ENCODE data around the gene APBB2.
A peak's percentile ranks its signal among the peaks of the same experiment; 100 is the strongest.

Gene APBB2

GRCh38 chr4:40986375-40986774 is 228.0 kb downstream of the APBB2 start:
- DNase-seq (ENCODE audit: low spot score): no peak

GRCh38 chr4:40984051-40984450 is 230.3 kb downstream of the APBB2 start:
- DNase-seq (ENCODE audit: low spot score): no peak

GRCh38 chr4:40980318-40980883 is 233.9 kb downstream of the APBB2 start:
- no peak for DNase-seq (ENCODE audit: low spot score)

- no peak for DNase-seq (ENCODE audit: low spot score)
These were observed 235.8 kb downstream of the APBB2 start for GRCh38 chr4:40978548-40978947.

- peak; percentile 44 for DNase-seq (ENCODE audit: low spot score)
These were observed 238.0 kb downstream of the APBB2 start for GRCh38 chr4:40976343-40976742.

- no peak for DNase-seq (ENCODE audit: low spot score)
These were observed 241.6 kb downstream of the APBB2 start for GRCh38 chr4:40972722-40973121.

- no peak for DNase-seq (ENCODE audit: low spot score)
These were observed 243.0 kb downstream of the APBB2 start for GRCh38 chr4:40971338-40971737.

- DNase-seq (ENCODE audit: low spot score): no peak
These were observed 244.8 kb downstream of the APBB2 start for GRCh38 chr4:40969501-40969900.

- no peak for DNase-seq (ENCODE audit: low spot score)
These were observed 246.8 kb downstream of the APBB2 start for GRCh38 chr4:40967550-40967949.

DNA sequence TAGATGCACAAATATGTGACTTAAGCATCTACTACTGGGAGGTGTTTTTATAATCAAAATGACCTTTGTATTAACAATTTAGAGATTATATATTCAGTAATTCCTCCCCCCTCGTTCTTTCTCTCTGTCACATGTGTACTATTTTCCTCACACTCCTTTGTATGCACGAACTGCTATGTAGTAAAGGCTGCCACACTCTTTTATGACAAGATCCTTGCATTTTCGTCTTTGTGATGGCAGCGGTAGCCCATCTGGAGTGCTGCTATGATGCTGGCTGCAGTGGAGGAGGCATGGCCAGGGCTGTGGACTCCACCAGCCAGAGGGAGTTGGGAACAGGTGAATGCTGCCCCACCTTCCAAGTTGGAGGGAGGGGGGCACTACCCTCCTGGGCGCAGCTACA is 248.3 kb downstream of the APBB2 start:
- no peak for DNase-seq (ENCODE audit: low spot score)

GRCh38 chr4:40963897-40964478 is 250.4 kb downstream of the APBB2 start:
- no peak for DNase-seq (ENCODE audit: low spot score)

- DNase-seq (ENCODE audit: low spot score): no peak
These were observed 251.7 kb downstream of the APBB2 start for GRCh38 chr4:40962551-40963180.

- DNase-seq (ENCODE audit: low spot score): no peak
These were observed 253.4 kb downstream of the APBB2 start for GRCh38 chr4:40960941-40961340.

- DNase-seq (ENCODE audit: low spot score): no peak
These were observed 257.1 kb downstream of the APBB2 start for GRCh38 chr4:40957281-40957680.

DNA sequence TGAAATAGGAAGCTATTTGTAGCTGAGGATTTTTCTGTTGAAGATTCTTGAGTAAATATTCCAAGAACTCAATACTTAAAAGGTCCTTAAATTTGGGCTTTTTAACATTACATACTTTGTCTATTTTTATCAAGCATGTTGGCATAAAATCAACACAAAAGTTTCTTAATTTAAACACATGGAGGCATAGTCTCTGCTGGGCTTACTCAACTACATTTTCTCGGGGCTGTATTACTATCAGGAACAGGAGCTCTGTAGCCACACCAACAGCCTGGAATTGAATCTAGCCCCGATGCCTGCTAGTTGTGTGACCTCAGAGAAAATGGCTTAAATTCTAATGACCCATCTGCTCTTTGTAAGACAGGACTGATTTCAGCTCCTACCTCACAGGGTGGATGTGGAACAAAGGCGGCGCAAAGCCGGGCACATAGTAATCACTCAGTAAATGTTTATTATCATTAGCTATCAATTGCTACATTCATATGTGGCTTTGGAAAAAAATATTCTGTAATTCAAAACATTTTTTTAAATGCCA is 257.6 kb downstream of the APBB2 start:
- DNase-seq (ENCODE audit: low spot score): no peak

- DNase-seq (ENCODE audit: low spot score): no peak
These were observed 260.2 kb downstream of the APBB2 start for GRCh38 chr4:40954088-40954668.

- DNase-seq (ENCODE audit: low spot score): no peak
These were observed 260.9 kb downstream of the APBB2 start for GRCh38 chr4:40953283-40954087.

DNA sequence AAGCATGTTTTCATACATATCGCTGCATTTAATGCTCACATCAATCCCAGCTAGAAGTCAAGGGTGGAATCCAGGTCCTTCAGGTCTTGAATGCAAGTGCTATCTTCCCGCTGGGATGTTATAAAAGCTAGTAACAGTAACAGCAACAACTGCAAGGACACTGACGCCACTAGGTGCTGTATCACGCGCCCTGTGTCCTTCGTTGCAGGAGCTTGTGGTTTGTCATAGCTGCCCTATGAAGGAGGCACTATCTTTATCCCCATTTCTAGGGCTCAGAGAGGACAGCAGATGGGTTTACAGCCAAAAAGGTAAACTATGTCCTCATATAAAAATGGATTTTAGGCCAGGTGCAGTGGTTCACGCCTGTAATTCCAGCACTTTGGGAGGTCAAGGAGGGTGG is 261.7 kb downstream of the APBB2 start:
- no peak for DNase-seq (ENCODE audit: low spot score)

DNA sequence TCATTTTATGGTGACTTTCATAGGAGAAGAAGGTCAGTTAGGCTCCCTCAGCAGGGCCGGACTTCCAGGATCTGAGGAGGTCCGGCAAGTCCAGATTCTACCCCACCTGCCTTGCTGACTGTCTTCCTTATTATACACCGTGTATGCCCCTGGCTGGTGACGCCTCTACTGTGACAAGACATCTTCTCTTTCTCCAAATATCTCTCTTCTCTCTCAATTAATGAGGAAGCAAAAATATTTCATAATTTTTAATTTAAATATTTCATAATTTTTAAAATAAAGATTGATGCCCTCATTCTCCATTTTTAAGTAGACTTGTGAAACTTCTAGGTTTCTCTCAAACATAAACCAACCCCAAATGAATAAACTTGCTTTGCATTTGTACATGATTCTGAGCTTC is 262.1 kb downstream of the APBB2 start:
- no peak for DNase-seq (ENCODE audit: low spot score)

GRCh38 chr4:40951026-40951425 is 263.3 kb downstream of the APBB2 start:
- no peak for DNase-seq (ENCODE audit: low spot score)

- no peak for DNase-seq (ENCODE audit: low spot score)
These were observed 264.8 kb downstream of the APBB2 start for GRCh38 chr4:40949358-40950100.
